GM12864 (cell line): Measurements from ENCODE around the gene C8A.

Experiments used
- DNase-seq: peaks from one replicate; pipeline ENCODE4 v3.0.0-alpha.2; 2011; ENCODE audit warnings: low read depth
- H3K4me3 ChIP-seq: 2 replicates; pipeline ENCODE4 v1.5.1; 2011; ENCODE audit warnings: mild to moderate bottlenecking, low read depth, low read length, control low read depth
- TF ChIP-seq, protein P1 (sequence below): IDR thresholded peaks from 2 replicates; pipeline ENCODE4 v1.5.1; 2011; ENCODE audit warnings: low read depth, mild to moderate bottlenecking, moderate library complexity, low read length, control low read depth, inconsistent platforms; ENCODE audit errors: missing control alignments

C8A gene

GRCh38 chr1:56910441-56910985 is 55.9 kb downstream of the C8A start:
- no peak overlapping the region for H3K4me3 ChIP-seq
- TF ChIP-seq, protein P1, sequence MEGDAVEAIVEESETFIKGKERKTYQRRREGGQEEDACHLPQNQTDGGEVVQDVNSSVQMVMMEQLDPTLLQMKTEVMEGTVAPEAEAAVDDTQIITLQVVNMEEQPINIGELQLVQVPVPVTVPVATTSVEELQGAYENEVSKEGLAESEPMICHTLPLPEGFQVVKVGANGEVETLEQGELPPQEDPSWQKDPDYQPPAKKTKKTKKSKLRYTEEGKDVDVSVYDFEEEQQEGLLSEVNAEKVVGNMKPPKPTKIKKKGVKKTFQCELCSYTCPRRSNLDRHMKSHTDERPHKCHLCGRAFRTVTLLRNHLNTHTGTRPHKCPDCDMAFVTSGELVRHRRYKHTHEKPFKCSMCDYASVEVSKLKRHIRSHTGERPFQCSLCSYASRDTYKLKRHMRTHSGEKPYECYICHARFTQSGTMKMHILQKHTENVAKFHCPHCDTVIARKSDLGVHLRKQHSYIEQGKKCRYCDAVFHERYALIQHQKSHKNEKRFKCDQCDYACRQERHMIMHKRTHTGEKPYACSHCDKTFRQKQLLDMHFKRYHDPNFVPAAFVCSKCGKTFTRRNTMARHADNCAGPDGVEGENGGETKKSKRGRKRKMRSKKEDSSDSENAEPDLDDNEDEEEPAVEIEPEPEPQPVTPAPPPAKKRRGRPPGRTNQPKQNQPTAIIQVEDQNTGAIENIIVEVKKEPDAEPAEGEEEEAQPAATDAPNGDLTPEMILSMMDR = no peak
- DNase-seq = no peak

- H3K4me3 ChIP-seq = no peak overlapping the region
- no peak for DNase-seq
- TF ChIP-seq, protein P1 = no peak
Observed at GRCh38 chr1:56911098-56911938, 56.7 kb downstream of the C8A start.

- DNase-seq = no peak
- no peak overlapping the region for H3K4me3 ChIP-seq
- TF ChIP-seq, protein P1 = no peak
Observed at GRCh38 chr1:56912325-56912724, 57.7 kb downstream of the C8A start.

DNA sequence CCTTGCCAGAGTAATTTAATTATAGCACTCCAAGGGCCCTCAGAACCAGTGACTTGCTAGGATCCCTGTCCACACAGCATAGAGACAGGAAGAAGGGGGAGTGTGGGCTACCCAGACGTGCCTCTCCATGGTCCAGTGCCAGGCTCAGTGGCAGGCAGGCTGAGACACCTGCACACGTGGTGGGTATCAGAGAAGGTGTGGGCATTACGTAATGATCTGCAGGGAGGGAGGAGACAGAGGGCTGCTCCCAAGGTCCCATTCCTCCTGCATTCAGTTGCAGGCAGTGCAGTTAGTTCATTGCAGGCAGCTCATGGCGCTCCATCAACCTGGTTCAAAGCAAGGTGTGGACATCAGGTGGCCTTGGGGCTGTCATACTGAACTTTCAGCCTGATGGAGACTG is 61.4 kb downstream of the C8A start:
- no peak overlapping the region for H3K4me3 ChIP-seq
- TF ChIP-seq, protein P1 = no peak
- DNase-seq = no peak

GRCh38 chr1:56916630-56917029 is 62.0 kb downstream of the C8A start:
- TF ChIP-seq, protein P1 = no peak
- DNase-seq = no peak
- H3K4me3 ChIP-seq = no peak overlapping the region

- no peak overlapping the region for H3K4me3 ChIP-seq
- TF ChIP-seq, protein P1 = no peak
- no peak for DNase-seq
Observed at GRCh38 chr1:56917356-56917755, 62.8 kb downstream of the C8A start.

- DNase-seq = no peak
- H3K4me3 ChIP-seq = no peak overlapping the region
- TF ChIP-seq, protein P1 = no peak
Observed at GRCh38 chr1:56920591-56921001, 66.0 kb downstream of the C8A start.
